Smooth muscle cell (in vitro differentiated cells): ENCODE data around the gene GPR158. TPM values are rescaled to one million over a fixed set of nuclear protein-coding genes. Genes with fewer than 3 reads are reported as not detected.

Experiments used
- DNase-seq: peaks from one replicate; lab custom pipeline; 2025; ENCODE audit not compliant: unreplicated experiment; lab: John Stamatoyannopoulos, UW
- H2AFZ ChIP-seq: fragments of 200-600 bp; sonication (generic); 2 replicates; pipeline ENCODE4 v1.6.0; 2016; ENCODE audit warnings: antibody characterized with exemption, low read depth, mild to moderate bottlenecking
- H3F3A ChIP-seq: fragments of 200-600 bp; sonication (generic); 2 replicates; pipeline ENCODE4 v1.6.0; 2017; ENCODE audit warnings: antibody characterized with exemption, low read depth
- H3K27ac ChIP-seq: fragments of 200-600 bp; sonication (generic); 2 replicates; pipeline ENCODE4 v1.5.1; 2016; ENCODE audit warnings: low read depth, mild to moderate bottlenecking
- H3K27me3 ChIP-seq: fragments of 200-600 bp; sonication (generic); 2 replicates; pipeline ENCODE4 v1.6.1; 2016; ENCODE audit warnings: low read depth, mild to moderate bottlenecking
- H3K36me3 ChIP-seq: fragments of 200-600 bp; sonication (generic); 2 replicates; pipeline ENCODE4 v1.5.1; 2016; ENCODE audit warnings: low read depth
- H3K4me1 ChIP-seq: fragments of 200-600 bp; sonication (generic); 2 replicates; pipeline ENCODE4 v1.5.1; 2016; ENCODE audit warnings: low read depth
- H3K4me2 ChIP-seq: fragments of 200-600 bp; sonication (generic); 2 replicates; pipeline ENCODE4 v1.6.0; 2016; ENCODE audit warnings: mild to moderate bottlenecking
- H3K4me3 ChIP-seq: fragments of 200-600 bp; sonication (generic); 2 replicates; pipeline ENCODE4 v1.5.1; 2016; ENCODE audit warnings: mild to moderate bottlenecking
- H3K79me2 ChIP-seq: fragments of 200-600 bp; sonication (generic); 2 replicates; pipeline ENCODE4 v1.6.0; 2016; ENCODE audit warnings: low read depth, mild to moderate bottlenecking
- H3K9ac ChIP-seq: fragments of 200-600 bp; sonication (generic); 2 replicates; pipeline ENCODE4 v1.6.0; 2016; ENCODE audit warnings: low read depth
- H3K9me3 ChIP-seq: fragments of 200-600 bp; sonication (generic); replicated peaks from 2 replicates; pipeline ENCODE4 v1.5.1; 2016; ENCODE audit warnings: low read depth
- H4K20me1 ChIP-seq: fragments of 200-600 bp; sonication (generic); 2 replicates; pipeline ENCODE4 v1.6.0; 2016; ENCODE audit warnings: low read depth
- CTCF ChIP-seq: fragments of 200-600 bp; sonication (generic); IDR thresholded peaks from 2 replicates; pipeline ENCODE4 v1.5.1; 2017; ENCODE audit warnings: borderline replicate concordance, mild to moderate bottlenecking, antibody characterized with exemption; ENCODE audit not compliant: insufficient read depth, poor library complexity, severe bottlenecking
- WGBS: methylation state at CpG from one replicate; pipeline ENCODE4 v1.1.7; 2016; ENCODE audit warnings: low lambda C conversion rate; 5-methylcytosine and 5-hydroxymethylcytosine counted together
- polyA plus RNA-seq: library from polyadenylated mRNA; unstranded; fragments of >200 nt; fragmentation: Nextera tagmentation; extraction: Ambion mirVana; gene quantifications from 2 replicates; pipeline ENCODE4 v1.2.1, GENCODE V29; 2016
- total RNA-seq: library from RNA; depleted of rRNA; stranded (reverse); fragments of >200 nt; gene quantifications from 2 replicates; pipeline ENCODE4 v1.2.3, GENCODE V29; 2014

The GPR158 gene
- total RNA-seq (5.5 and 10.1 TPM in 2 replicates), polyA plus RNA-seq (1.5 and 1.8 TPM in 2 replicates)

GRCh38 chr10:25174461-25175230 lies at the start of gene GPR158:
TSS of gene GPR158 (plus strand) at chr10:25175001. CDS start at chr10:25175421, 420 bp downstream.
- Histone ChIP-seq H3K36me3 (no peaks in the 10 kb centered on the region), H3K9me3 (no peaks in the 10 kb centered on the region), H3K4me1 (peaks cover 19% of the 10 kb centered on the region), H3K9ac (no peak within 1 kb of the TSS), H3F3A (no peaks in the 10 kb centered on the region), H3K4me2 (peak within 1 kb of the TSS; percentile 91), H2AFZ (peak within 1 kb of the TSS; percentile 84), H3K4me3 (peak within 1 kb of the TSS; percentile 68), H4K20me1 (peaks cover 5% of the 10 kb centered on the region), H3K27me3 (peaks cover 72% of the 10 kb centered on the region), H3K27ac (no peak within 1 kb of the TSS), H3K79me2 (no peaks in the 10 kb centered on the region)
- peak; percentile 76 for DNase-seq
- WGBS = 2% methylated on average over 67 of the region's 83 CpGs
- TF ChIP-seq CTCF = no peak

- Histone ChIP-seq H3F3A (no peaks in the 10 kb centered on the region), H3K79me2 (no peaks in the 10 kb centered on the region), H3K4me2 (no peak overlapping the region), H3K9ac (no peak overlapping the region), H3K36me3 (no peaks in the 10 kb centered on the region), H3K4me1 (peaks cover 12% of the 10 kb centered on the region), H2AFZ (no peak overlapping the region), H3K9me3 (no peaks in the 10 kb centered on the region), H3K4me3 (no peak overlapping the region), H3K27ac (no peak overlapping the region), H4K20me1 (no peaks in the 10 kb centered on the region), H3K27me3 (no peaks in the 10 kb centered on the region)
- no peak for TF ChIP-seq CTCF
- WGBS = 90% methylated on average over 7 of the region's 7 CpGs
- no peak for DNase-seq
Observed at GRCh38 chr10:25125201-25125611, 49.6 kb upstream of the GPR158 start.

GRCh38 chr10:25129592-25129991 lies 45.2 kb upstream of the GPR158 start:
- H3K4me1 ChIP-seq = peaks cover 11% of the 10 kb centered on the region

More at GRCh38 chr10:25129592-25129991, 45.2 kb upstream of the GPR158 start:
- no peaks in the 10 kb centered on the region for H3K27me3 ChIP-seq
- no peak for DNase-seq
- no peaks in the 10 kb centered on the region for H3K36me3 ChIP-seq
- no peak overlapping the region for H2AFZ ChIP-seq
- no peak overlapping the region for H3K4me3 ChIP-seq
- H3F3A ChIP-seq = peaks cover 5% of the 10 kb centered on the region
- H3K4me2 ChIP-seq = no peak overlapping the region
- no peaks in the 10 kb centered on the region for H4K20me1 ChIP-seq
- 93% methylated on average over 4 of the region's 4 CpGs for WGBS
- no peak overlapping the region for H3K9ac ChIP-seq
- no peak overlapping the region for H3K27ac ChIP-seq
- TF ChIP-seq CTCF = no peak
- no peaks in the 10 kb centered on the region for H3K9me3 ChIP-seq
- H3K79me2 ChIP-seq = no peaks in the 10 kb centered on the region
